Measurements from ENCODE around the gene NPB. TPM values are rescaled to one million over a fixed set of nuclear protein-coding genes. Genes with fewer than 3 reads are reported as not detected.

NPB gene
- total RNA-seq, 1 donor from 2014 or later: 0.58 TPM

DNA sequence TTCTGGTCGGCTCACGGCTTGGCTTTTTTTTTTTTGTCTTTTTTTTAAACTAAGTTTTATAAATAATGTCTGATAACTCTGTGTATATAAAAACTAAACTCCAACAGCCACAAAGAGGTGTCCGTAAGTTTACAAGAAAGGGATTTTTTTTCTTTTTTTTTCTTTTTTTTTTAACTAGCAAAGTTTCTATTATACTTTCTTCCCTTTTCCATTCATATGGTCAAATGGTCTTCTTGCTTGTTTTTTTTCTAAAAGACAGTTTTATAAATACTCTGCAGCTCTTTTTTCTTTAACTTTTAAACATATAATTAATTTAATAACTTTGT is 19.5 kb downstream of the NPB start:
- H3K4me3 ChIP-seq (ENCODE audit: low read depth, low read length): no peak overlapping the region
- TF ChIP-seq, protein P1, sequence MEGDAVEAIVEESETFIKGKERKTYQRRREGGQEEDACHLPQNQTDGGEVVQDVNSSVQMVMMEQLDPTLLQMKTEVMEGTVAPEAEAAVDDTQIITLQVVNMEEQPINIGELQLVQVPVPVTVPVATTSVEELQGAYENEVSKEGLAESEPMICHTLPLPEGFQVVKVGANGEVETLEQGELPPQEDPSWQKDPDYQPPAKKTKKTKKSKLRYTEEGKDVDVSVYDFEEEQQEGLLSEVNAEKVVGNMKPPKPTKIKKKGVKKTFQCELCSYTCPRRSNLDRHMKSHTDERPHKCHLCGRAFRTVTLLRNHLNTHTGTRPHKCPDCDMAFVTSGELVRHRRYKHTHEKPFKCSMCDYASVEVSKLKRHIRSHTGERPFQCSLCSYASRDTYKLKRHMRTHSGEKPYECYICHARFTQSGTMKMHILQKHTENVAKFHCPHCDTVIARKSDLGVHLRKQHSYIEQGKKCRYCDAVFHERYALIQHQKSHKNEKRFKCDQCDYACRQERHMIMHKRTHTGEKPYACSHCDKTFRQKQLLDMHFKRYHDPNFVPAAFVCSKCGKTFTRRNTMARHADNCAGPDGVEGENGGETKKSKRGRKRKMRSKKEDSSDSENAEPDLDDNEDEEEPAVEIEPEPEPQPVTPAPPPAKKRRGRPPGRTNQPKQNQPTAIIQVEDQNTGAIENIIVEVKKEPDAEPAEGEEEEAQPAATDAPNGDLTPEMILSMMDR (conservative IDR thresholded peaks at IDR 0.05; ENCODE audit: low read depth, low read length): no peak
- DNase-seq (ENCODE audit: low read depth): no peak

DNA sequence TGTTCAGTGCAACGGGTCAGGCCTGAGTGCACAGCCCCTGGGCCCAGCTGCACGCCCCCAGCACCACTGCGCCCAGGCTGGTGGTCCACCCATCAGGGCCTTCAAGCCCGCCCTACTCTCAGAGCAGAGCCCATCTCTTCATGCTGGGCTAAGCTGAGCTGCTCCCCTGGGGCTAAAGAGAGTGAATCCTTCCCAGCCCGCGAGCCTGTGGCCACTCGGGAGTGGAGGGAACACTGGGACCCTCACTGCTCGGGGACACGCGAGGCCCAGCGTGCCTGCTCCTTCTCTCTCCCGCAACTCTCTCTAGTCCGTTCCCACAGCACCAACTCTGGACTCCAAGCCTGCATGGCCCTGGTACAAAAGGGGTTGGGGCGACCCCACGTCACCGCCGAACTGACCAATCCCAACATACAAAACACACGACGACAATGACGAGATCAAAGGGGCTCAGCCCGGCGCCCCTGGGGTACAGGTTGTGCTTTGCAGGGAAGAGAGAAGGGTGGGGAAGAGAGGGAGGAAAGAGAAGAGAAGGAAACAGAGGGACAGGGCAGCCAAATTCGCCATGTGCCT is 20.0 kb downstream of the NPB start:
- DNase-seq (ENCODE audit: low read depth): no peak
- H3K4me3 ChIP-seq (ENCODE audit: low read depth, low read length): no peak overlapping the region
- TF ChIP-seq, protein P1 (conservative IDR thresholded peaks at IDR 0.05; ENCODE audit: low read depth, low read length): no peak

DNA sequence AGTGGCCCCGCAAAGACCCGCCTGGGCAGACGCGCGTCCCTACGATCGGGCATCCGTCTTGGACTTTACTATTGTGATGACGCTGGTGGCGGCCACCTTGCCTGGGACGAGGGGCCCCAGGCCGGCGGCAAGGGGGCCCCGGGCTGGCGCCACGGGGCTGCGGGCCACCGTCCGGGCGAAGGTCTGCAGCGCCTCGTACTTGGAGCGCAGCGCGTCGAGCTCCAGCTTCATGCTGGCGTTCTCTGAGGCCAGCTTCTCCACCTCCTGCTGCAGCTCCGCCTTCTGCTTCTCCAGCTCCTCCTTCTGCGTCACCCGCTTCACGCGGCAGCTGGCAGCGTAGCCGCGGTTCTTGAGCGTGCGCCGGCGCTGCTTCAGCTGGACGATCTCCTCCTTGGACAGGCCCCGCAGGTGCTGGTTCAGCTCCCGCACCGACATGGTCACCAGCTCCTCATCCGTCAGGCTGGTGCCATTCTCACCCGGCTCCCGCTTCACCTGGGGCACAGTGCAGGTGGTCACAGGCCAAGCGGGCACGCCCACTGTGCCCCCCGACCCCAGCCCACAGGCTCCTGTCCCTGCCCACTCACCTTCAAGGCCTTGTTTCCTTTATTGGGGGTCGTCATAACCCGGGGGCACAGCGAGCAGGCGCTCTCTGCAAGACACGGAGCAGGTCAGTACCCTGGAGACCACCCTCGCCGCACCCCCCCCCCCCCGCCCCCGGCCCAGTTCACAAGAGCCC is 20.7 kb downstream of the NPB start:
- H3K4me3 ChIP-seq (ENCODE audit: low read depth, low read length): peak overlapping the region; percentile 44
- DNase-seq (ENCODE audit: low read depth): no peak
- TF ChIP-seq, protein P1 (conservative IDR thresholded peaks at IDR 0.05; ENCODE audit: low read depth, low read length): no peak

DNA sequence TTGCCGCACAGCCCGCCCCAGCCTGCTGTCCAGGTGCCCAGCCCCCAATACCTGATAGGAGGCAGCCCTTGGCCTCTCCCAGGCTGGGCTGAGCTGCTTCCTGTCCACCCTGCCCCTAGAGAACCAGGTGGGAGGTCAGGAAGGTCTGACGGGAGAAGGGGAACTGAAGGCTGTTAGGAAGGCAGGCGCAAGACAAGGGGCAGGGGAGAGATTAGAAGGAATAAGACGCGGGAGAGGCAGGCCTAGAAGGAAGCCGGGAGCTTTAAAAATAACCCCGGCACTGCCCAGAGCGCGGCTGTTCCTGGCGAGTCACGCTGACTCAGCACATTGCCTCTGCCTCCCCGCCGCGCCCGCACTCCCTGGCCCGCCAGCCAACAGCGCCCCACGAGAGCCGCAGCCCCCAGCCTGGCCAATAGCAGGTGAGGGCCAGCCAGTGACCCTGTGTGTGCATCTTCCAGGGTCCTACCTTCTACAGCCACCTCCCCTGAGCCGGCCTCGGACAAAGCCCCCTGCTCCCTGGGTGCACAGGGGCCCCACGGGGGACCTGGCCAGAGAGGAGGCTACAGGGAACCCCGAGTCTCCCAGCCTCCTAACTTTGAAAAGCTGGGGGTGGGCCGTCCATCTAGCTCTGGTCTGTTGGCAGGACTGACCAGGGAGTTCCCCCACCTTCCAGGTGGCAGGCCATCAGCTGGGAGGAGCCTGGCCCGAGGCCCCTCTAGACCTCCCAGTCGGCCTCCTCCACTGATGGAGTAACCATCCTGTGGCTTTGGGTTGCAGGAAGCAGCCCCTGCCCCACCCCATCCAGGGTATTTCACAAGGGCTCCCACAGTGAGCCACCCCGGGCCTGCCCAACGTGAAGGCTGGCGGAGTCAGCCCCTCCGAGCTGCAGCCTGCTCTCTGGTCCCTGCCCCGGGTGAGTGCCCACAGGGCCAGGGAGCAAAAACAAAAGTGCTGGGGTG is 21.5 kb downstream of the NPB start:
- TF ChIP-seq, protein P1 (conservative IDR thresholded peaks at IDR 0.05; ENCODE audit: low read depth, low read length): no peak
- H3K4me3 ChIP-seq (ENCODE audit: low read depth, low read length): peak overlapping the region; percentile 44
- DNase-seq (ENCODE audit: low read depth): no peak

DNA sequence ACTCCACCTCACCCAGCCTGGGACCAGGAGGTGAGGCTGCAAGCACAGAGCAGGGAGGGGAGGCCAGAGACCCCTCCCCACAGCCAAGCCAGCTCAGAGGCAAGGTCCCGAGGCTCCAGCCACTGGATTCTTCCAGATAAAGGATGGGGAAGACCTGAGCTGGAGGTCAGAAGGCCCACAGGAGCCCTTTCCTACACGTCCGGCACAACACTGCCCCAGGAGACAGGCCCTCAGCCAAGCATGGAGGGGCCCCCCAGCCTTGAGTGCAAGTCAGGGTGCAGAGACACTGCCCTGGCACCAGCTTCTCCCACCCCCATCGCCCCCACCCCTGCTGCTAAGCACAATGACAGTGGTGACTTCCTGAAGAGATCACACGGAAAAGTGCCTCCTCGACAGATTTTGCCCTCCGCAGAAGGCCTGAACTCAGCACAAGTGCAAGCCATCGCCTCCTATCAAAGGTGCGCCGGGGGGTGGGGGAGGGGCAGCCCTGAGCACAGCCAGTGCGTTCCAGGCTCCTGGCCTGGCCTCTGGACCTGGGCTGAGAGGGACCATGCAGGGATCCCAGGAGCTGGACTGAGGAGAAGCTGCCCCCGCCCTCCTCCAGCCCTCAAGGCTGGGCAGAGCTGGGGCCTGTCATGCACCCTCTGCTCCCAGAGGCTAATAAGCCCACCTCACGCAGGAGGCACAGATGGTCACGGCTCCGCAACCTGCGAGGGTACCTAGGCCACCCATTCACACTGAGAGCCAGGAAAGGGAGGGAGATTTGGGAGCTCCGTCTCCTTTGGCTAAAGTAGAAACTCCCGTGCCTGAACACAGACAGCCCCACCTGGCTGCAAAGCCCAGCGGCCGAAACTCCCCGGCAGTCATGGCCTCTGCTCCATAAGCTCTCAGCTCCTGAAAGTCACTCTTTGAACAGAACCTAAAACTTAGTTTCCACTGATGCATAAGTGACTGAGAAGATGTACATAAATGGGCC is 22.8 kb downstream of the NPB start:
- TF ChIP-seq, protein P1 (conservative IDR thresholded peaks at IDR 0.05; ENCODE audit: low read depth, low read length): no peak
- no peak for DNase-seq (ENCODE audit: low read depth)
- H3K4me3 ChIP-seq (ENCODE audit: low read depth, low read length): peak overlapping the region; percentile 19

DNA sequence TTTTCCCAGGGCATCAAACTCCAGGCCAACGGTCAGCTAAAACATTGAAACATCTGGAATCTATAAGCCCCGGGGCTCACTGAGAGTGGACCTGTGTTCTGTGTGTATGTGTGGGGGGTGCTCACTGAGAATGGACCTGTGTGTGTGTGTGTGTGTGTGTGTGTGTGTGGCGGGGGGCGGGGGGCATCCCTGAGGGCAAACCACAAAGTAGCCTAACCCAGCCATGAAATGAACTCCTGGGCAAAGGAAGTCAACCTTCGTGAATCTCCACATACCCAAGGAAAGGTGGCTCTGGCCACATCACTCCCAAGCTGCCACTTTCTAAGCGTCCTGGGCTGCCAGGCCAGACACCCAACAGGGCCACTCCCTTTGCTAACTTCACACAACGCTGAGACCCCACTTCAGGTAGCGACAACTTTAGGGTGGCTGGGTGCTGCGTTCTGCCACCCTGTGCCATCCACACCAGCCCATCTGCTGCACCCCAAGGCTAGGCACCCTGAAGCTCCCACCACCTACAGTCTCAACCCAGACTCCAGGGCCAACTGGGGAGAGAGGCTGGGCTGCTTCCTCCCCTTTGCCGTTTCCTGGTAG is 23.9 kb downstream of the NPB start:
- H3K4me3 ChIP-seq (ENCODE audit: low read depth, low read length): peak overlapping the region; percentile 71
- TF ChIP-seq, protein P1 (conservative IDR thresholded peaks at IDR 0.05; ENCODE audit: low read depth, low read length): no peak
- DNase-seq (ENCODE audit: low read depth): no peak

Data from epithelial cell of proximal tubule (primary cell).